ENCODE results near the gene OSBPL5. TPM values are rescaled to one million over a fixed set of nuclear protein-coding genes. Genes with fewer than 3 reads are reported as not detected.

OSBPL5 gene
- total and polyA plus RNA-seq, 2 donors (not counting 1 experiment from before 2014, with no cell fraction given), result 12.4 to 49.0 TPM

DNA sequence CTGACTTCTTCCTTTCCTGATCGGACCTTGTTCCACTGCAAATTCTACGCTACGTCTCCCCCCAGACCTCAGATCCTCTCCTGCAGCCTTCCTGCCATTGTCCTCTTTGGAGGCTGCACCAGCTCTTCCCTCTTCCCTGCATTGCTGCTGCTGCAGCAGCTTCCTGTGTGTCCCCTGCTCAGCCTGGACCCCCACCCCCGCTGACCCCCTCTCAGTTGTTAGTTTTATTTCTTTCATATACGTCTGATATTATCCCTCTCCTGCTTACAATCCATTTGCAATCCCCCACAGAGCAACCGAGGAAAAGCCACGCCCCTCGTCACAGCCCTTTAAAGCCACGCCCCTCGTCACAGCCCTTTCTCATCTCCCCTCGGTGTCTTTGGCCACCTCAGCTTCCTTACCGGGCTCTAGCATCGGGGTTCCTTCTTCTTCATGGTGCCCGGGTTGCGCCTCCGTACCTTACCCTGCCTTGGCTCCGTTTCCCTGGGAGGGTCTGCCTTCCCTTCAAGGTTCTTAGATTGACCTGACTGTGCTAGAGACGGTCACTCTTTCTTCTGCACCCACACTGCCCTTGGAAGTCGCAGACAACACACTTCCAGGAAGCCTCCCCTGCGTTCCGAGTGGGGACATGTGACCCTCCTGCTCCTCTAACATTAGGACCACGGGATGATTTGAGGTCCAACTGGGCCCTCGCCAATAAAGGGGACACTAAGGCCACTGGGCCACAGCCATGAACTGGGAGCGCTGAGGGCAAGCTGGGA, 48.7 kb upstream of the OSBPL5 start:
- Histone ChIP-seq H3K4me1 (ENCODE audit: control insufficient read depth, extremely low read depth, insufficient read depth, low read length) (no peaks in the 10 kb centered on the region), H3K4me2 (ENCODE audit: extremely low read depth, insufficient read depth, low read length) (no peak overlapping the region), H2AFZ (ENCODE audit: low read length) (no peak overlapping the region), H3K27ac (ENCODE audit: insufficient read depth, low read length) (no peak overlapping the region), H3K27me3 (ENCODE audit: control insufficient read depth, insufficient read depth, low read length) (peaks cover 3% of the 10 kb centered on the region), H3K9me3 (ENCODE audit: control insufficient read depth, insufficient read depth, low read depth, low read length) (no peaks in the 10 kb centered on the region), H4K20me1 (ENCODE audit: control insufficient read depth, extremely low read depth, insufficient read depth, low read length) (no peaks in the 10 kb centered on the region), H3K9ac (ENCODE audit: insufficient read depth, low read length) (no peak overlapping the region), H3K36me3 (ENCODE audit: control insufficient read depth, insufficient read depth, low read length) (no peaks in the 10 kb centered on the region), H3K79me2 (ENCODE audit: control insufficient read depth, insufficient read depth, low read length) (no peaks in the 10 kb centered on the region), H3K4me3 (replicated peaks in 1 of 4; ENCODE audit: control extremely low read depth in 1 of 4, insufficient read depth in 1 of 4, low read depth in 3 of 4, low read length in 4 of 4) (no peak overlapping the region)
- TF ChIP-seq EZH2 (IDR thresholded peaks at IDR 0.05; ENCODE audit: low read length, missing control alignments), result no peak
- TF ChIP-seq, protein P1, sequence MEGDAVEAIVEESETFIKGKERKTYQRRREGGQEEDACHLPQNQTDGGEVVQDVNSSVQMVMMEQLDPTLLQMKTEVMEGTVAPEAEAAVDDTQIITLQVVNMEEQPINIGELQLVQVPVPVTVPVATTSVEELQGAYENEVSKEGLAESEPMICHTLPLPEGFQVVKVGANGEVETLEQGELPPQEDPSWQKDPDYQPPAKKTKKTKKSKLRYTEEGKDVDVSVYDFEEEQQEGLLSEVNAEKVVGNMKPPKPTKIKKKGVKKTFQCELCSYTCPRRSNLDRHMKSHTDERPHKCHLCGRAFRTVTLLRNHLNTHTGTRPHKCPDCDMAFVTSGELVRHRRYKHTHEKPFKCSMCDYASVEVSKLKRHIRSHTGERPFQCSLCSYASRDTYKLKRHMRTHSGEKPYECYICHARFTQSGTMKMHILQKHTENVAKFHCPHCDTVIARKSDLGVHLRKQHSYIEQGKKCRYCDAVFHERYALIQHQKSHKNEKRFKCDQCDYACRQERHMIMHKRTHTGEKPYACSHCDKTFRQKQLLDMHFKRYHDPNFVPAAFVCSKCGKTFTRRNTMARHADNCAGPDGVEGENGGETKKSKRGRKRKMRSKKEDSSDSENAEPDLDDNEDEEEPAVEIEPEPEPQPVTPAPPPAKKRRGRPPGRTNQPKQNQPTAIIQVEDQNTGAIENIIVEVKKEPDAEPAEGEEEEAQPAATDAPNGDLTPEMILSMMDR (conservative IDR thresholded peaks at IDR 0.05 in 1 of 2, IDR thresholded peaks at IDR 0.05 in 1 of 2; ENCODE audit: low read depth in 1 of 2, low read length in 2 of 2), result no peak
- DNase-seq (ENCODE audit: low read depth in 2 of 2), result no peak

DNA sequence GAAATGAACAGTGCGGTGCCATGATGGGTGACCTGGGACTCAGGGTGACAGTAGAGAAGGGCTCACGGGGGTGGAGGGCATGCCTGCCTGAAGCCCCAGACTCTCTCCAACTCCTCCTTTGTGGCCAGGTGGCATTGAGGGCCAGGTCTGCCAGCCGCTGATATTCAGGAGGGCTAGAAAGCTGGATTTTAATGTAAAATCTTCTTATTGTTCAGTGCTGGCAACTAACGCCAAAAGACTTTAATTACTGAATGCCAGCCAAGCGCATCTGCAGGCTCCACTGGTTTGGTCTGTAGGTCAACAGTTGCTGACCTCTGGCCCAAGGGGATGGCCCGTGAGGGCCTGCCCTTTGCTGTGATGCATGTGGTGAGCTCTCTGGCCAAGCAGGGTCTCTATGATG, 43.2 kb upstream of the OSBPL5 start:
- Histone ChIP-seq H3K9ac (ENCODE audit: insufficient read depth, low read length) (no peak overlapping the region), H3K9me3 (ENCODE audit: control insufficient read depth, insufficient read depth, low read depth, low read length) (no peaks in the 10 kb centered on the region), H4K20me1 (ENCODE audit: control insufficient read depth, extremely low read depth, insufficient read depth, low read length) (no peaks in the 10 kb centered on the region), H3K4me1 (ENCODE audit: control insufficient read depth, extremely low read depth, insufficient read depth, low read length) (no peaks in the 10 kb centered on the region), H3K4me2 (ENCODE audit: extremely low read depth, insufficient read depth, low read length) (no peak overlapping the region), H2AFZ (ENCODE audit: low read length) (no peak overlapping the region), H3K27ac (ENCODE audit: insufficient read depth, low read length) (no peak overlapping the region), H3K79me2 (ENCODE audit: control insufficient read depth, insufficient read depth, low read length) (no peaks in the 10 kb centered on the region), H3K4me3 (replicated peaks in 1 of 4; ENCODE audit: control extremely low read depth in 1 of 4, insufficient read depth in 1 of 4, low read depth in 3 of 4, low read length in 4 of 4) (no peak overlapping the region), H3K36me3 (ENCODE audit: control insufficient read depth, insufficient read depth, low read length) (no peaks in the 10 kb centered on the region), H3K27me3 (ENCODE audit: control insufficient read depth, insufficient read depth, low read length) (peaks cover 10% of the 10 kb centered on the region)
- no peak for TF ChIP-seq EZH2 (IDR thresholded peaks at IDR 0.05; ENCODE audit: low read length, missing control alignments)
- TF ChIP-seq, protein P1 (conservative IDR thresholded peaks at IDR 0.05 in 1 of 2, IDR thresholded peaks at IDR 0.05 in 1 of 2; ENCODE audit: low read depth in 1 of 2, low read length in 2 of 2), result no peak
- DNase-seq (ENCODE audit: low read depth in 2 of 2), result no peak

DNA sequence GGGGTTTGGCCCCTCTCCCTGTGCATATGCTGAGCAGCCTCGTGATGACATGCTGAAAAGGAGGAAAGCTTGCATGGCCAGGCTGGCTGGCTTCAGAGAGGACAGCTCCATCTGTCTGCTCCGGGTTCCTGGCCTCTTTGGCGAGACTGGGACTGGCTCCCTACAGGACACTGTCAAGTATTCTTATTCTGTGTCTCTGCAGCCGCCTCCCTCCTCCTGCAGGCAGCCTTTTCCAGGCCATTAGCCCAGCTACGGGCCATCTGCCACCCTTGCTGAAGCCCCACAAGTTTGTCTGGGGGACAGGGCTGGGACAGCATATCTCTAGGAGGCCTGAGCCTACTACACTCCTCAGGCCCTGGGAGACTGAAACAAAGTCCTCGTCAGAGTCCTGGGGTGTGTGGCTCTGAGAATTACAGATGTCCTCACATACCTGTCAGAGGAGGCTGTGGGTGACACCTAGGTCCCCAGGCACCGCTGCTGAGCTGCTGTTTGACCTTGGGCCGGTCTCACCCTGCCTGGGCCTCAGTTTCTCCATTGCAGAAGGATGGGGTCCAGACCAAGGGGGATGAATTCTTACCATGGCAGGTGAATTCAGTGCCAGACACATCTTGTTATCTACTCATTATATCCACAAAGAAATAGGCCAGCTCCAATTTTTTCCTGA, 42.5 kb upstream of the OSBPL5 start:
- Histone ChIP-seq H3K4me3 (replicated peaks in 1 of 4; ENCODE audit: control extremely low read depth in 1 of 4, insufficient read depth in 1 of 4, low read depth in 3 of 4, low read length in 4 of 4) (no peak overlapping the region), H3K27me3 (ENCODE audit: control insufficient read depth, insufficient read depth, low read length) (peaks cover 15% of the 10 kb centered on the region), H3K4me2 (ENCODE audit: extremely low read depth, insufficient read depth, low read length) (no peak overlapping the region), H3K4me1 (ENCODE audit: control insufficient read depth, extremely low read depth, insufficient read depth, low read length) (no peaks in the 10 kb centered on the region), H2AFZ (ENCODE audit: low read length) (no peak overlapping the region), H4K20me1 (ENCODE audit: control insufficient read depth, extremely low read depth, insufficient read depth, low read length) (no peaks in the 10 kb centered on the region), H3K27ac (ENCODE audit: insufficient read depth, low read length) (no peak overlapping the region), H3K36me3 (ENCODE audit: control insufficient read depth, insufficient read depth, low read length) (no peaks in the 10 kb centered on the region), H3K9ac (ENCODE audit: insufficient read depth, low read length) (no peak overlapping the region), H3K9me3 (ENCODE audit: control insufficient read depth, insufficient read depth, low read depth, low read length) (no peaks in the 10 kb centered on the region), H3K79me2 (ENCODE audit: control insufficient read depth, insufficient read depth, low read length) (no peaks in the 10 kb centered on the region)
- TF ChIP-seq, protein P1 (conservative IDR thresholded peaks at IDR 0.05 in 1 of 2, IDR thresholded peaks at IDR 0.05 in 1 of 2; ENCODE audit: low read depth in 1 of 2, low read length in 2 of 2), result no peak
- no peak for TF ChIP-seq EZH2 (IDR thresholded peaks at IDR 0.05; ENCODE audit: low read length, missing control alignments)
- DNase-seq (ENCODE audit: low read depth in 2 of 2), result no peak
